Stimulated activated CD8-positive, alpha-beta memory T cell treated with anti-CD3 and anti-CD28 coated beads, Interleukin-12 subunit alpha, Interleukin-12 subunit beta, amount 100 ng/mL, for 1 hour (primary cell): ENCODE results near the gene KLF13.

Experiments
- DNase-seq: peaks from one replicate; pipeline ENCODE4 v3.0.0-alpha.2; 2020; ENCODE audit warnings: low read depth

The KLF13 gene

GRCh38 chr15:31332020-31332680, 5.5 kb downstream of the KLF13 start:
- DNase-seq, result no peak

GRCh38 chr15:31332681-31333071, 6.0 kb downstream of the KLF13 start:
- DNase-seq, result no peak

GRCh38 chr15:31333119-31333518, 6.5 kb downstream of the KLF13 start:
- DNase-seq, result no peak

GRCh38 chr15:31333820-31334219, 7.2 kb downstream of the KLF13 start:
- DNase-seq, result no peak

GRCh38 chr15:31335989-31336592, 9.5 kb downstream of the KLF13 start:
- no peak for DNase-seq

GRCh38 chr15:31336593-31337295, 10.1 kb downstream of the KLF13 start:
- no peak for DNase-seq

- no peak for DNase-seq
Observed at GRCh38 chr15:31337352-31338031, 10.9 kb downstream of the KLF13 start.

- DNase-seq, result no peak
Observed at GRCh38 chr15:31338318-31338878, 11.8 kb downstream of the KLF13 start.

GRCh38 chr15:31338879-31339557, 12.4 kb downstream of the KLF13 start:
- DNase-seq, result no peak

GRCh38 chr15:31339558-31339895, 12.9 kb downstream of the KLF13 start:
- no peak for DNase-seq

- DNase-seq, result no peak
Observed at GRCh38 chr15:31340047-31340446, 13.4 kb downstream of the KLF13 start.

- no peak for DNase-seq
Observed at GRCh38 chr15:31340592-31340991, 14.0 kb downstream of the KLF13 start.

- no peak for DNase-seq
Observed at GRCh38 chr15:31341071-31341470, 14.4 kb downstream of the KLF13 start.

GRCh38 chr15:31341496-31342195, 15.0 kb downstream of the KLF13 start:
- DNase-seq, result no peak

GRCh38 chr15:31342381-31342780, 15.7 kb downstream of the KLF13 start:
- no peak for DNase-seq

GRCh38 chr15:31342781-31343626, 16.4 kb downstream of the KLF13 start:
- no peak for DNase-seq

- no peak for DNase-seq
Observed at GRCh38 chr15:31343831-31344230, 17.2 kb downstream of the KLF13 start.

- DNase-seq, result no peak
Observed at GRCh38 chr15:31344266-31344665, 17.6 kb downstream of the KLF13 start.

GRCh38 chr15:31344823-31345605, 18.4 kb downstream of the KLF13 start:
- DNase-seq, result no peak
